ENCODE measurements around the gene ZNF880. TPM values are rescaled to one million over a fixed set of nuclear protein-coding genes. Genes with fewer than 3 reads are reported as not detected.
A peak's percentile ranks its signal among the peaks of the same experiment; 100 is the strongest.
"Not testable (repeated sequence)": the region's sequence is repeated elsewhere in the genome, so short reads cannot be mapped to it uniquely, and the experiment has no call there.

The ZNF880 gene
- polyA plus RNA-seq, 1 of the 3 experiments (the other 2 are of a cell fraction), result 22.6 TPM

GRCh38 chr19:52336791-52337381, 32.8 kb upstream of the ZNF880 start:
- Histone ChIP-seq H2AFZ (ENCODE audit: low read depth) (peak overlapping the region; percentile 99), H3F3A (replicated peaks; ENCODE audit: insufficient read depth) (no peaks in the 10 kb centered on the region), H3K9me2 (no peaks in the 10 kb centered on the region), H3K4me1 (ENCODE audit: control insufficient read depth in 1 of 2, insufficient read depth in 2 of 2, low read depth in 1 of 2, low read length in 1 of 2) (no peaks in the 10 kb centered on the region; a peak in 1 of 4 replicates), H3K27me3 (ENCODE audit: insufficient read depth) (no peaks in the 10 kb centered on the region), H3K9ac (peak overlapping the region; percentile 93), H3K9me3 (peaks cover 6% of the 10 kb centered on the region; the same call in 1 of the 2 replicates), H3K36me3 (replicated peaks in 1 of 2; ENCODE audit: control insufficient read depth in 1 of 2, insufficient read depth in 2 of 2, low read length in 1 of 2) (peaks cover 3 to 4% of the 10 kb centered on the region in 2 experiments), H3K27ac (ENCODE audit: low read depth in 2 of 2, low read length in 1 of 2) (peak overlapping the region; percentile 61 to 72), H4K20me1 (ENCODE audit: insufficient read depth) (no peaks in the 10 kb centered on the region), H3K4me2 (peak overlapping the region; percentile 88), H3K4me3 (ENCODE audit: low read depth in 2 of 2, low read length in 1 of 2) (peak overlapping the region; percentile 92 to 98), H3K79me2 (ENCODE audit: insufficient read depth) (peaks cover 6% of the 10 kb centered on the region; the same call in 1 of the 2 replicates)
- ChIA-PET POLR2A (interaction anchor here (1.2 to 1.4 kb wide), 2 partner anchors 8 to 33 kb away, joined by 3 to 8 read pairs; partner anchors contain the start of gene ZNF880), CTCF (no interaction called here)
- peak; percentile 45 for DNase-seq
- 8% methylated on average over 9 of the region's 9 CpGs for WGBS (ENCODE audit: low lambda C conversion rate)
- peak; percentile 44; the same call in 1 of the 2 replicates for TF ChIP-seq MXI1 (IDR thresholded peaks at IDR 0.05; ENCODE audit: low read depth, low read length)
- no peak for TF ChIP-seq RFX5 (IDR thresholded peaks at IDR 0.05; ENCODE audit: low read length)

- H4K20me1 ChIP-seq (ENCODE audit: insufficient read depth); H3K9ac ChIP-seq; H3K36me3 ChIP-seq (replicated peaks in 1 of 2; ENCODE audit: control insufficient read depth in 1 of 2, insufficient read depth in 2 of 2, low read length in 1 of 2); H3K9me2 ChIP-seq; CTCF ChIA-PET; H3K9me3 ChIP-seq; H3F3A ChIP-seq (replicated peaks; ENCODE audit: insufficient read depth); H3K79me2 ChIP-seq (ENCODE audit: insufficient read depth); DNase-seq; H2AFZ ChIP-seq (ENCODE audit: low read depth); H3K4me1 ChIP-seq (ENCODE audit: control insufficient read depth in 1 of 2, insufficient read depth in 2 of 2, low read depth in 1 of 2, low read length in 1 of 2); H3K27ac ChIP-seq (ENCODE audit: low read depth in 2 of 2, low read length in 1 of 2); H3K4me3 ChIP-seq (ENCODE audit: low read depth in 2 of 2, low read length in 1 of 2); H3K4me2 ChIP-seq; POLR2A ChIA-PET; H3K27me3 ChIP-seq (ENCODE audit: insufficient read depth): not testable (repeated sequence)
- 87% methylated on average over 3 of the region's 3 CpGs for WGBS (ENCODE audit: low lambda C conversion rate)
Measured at GRCh38 chr19:52339022-52339421, 30.7 kb upstream of the ZNF880 start.

GRCh38 chr19:52343548-52343947, 26.2 kb upstream of the ZNF880 start:
- no peaks in the 10 kb centered on the region for H4K20me1 ChIP-seq (ENCODE audit: insufficient read depth)
- TF ChIP-seq SMC3 (IDR thresholded peaks at IDR 0.05; ENCODE audit: low read depth, low read length), result peak; percentile 22; the same call in 1 of the 2 replicates
- TF ChIP-seq CTCF (IDR thresholded peaks at IDR 0.05), result peak; percentile 50
- TF ChIP-seq RAD21 (IDR thresholded peaks at IDR 0.05; ENCODE audit: low read length), result peak; percentile 59
- no peak for TF ChIP-seq RCOR1 (IDR thresholded peaks at IDR 0.05; ENCODE audit: low read length)
- H3K9ac ChIP-seq, result no peak overlapping the region
- ChIA-PET POLR2A (no interaction called here), CTCF (interaction anchor here (0.6 to 1.5 kb wide), 9 partner anchors 16 to 270 kb away, joined by 3 to 4 read pairs (median 3); partner anchors contain the start of gene ZNF880)
- no peaks in the 10 kb centered on the region for H3K79me2 ChIP-seq (ENCODE audit: insufficient read depth)
- no peak overlapping the region for H3K4me2 ChIP-seq
- H3K4me1 ChIP-seq (ENCODE audit: control insufficient read depth in 1 of 2, insufficient read depth in 2 of 2, low read depth in 1 of 2, low read length in 1 of 2), result no peaks in the 10 kb centered on the region
- no peaks in the 10 kb centered on the region for H3K9me2 ChIP-seq
- peaks cover 0 to 9% of the 10 kb centered on the region in 2 experiments for H3K36me3 ChIP-seq (replicated peaks in 1 of 2; ENCODE audit: control insufficient read depth in 1 of 2, insufficient read depth in 2 of 2, low read length in 1 of 2)
- H3K27ac ChIP-seq (ENCODE audit: low read depth in 2 of 2, low read length in 1 of 2), result no peak overlapping the region
- peak; percentile 74 for DNase-seq
- H2AFZ ChIP-seq (ENCODE audit: low read depth), result no peak overlapping the region
- no peaks in the 10 kb centered on the region for H3K9me3 ChIP-seq
- H3F3A ChIP-seq (replicated peaks; ENCODE audit: insufficient read depth), result no peaks in the 10 kb centered on the region
- no peak overlapping the region for H3K4me3 ChIP-seq (ENCODE audit: low read depth in 2 of 2, low read length in 1 of 2)
- WGBS (ENCODE audit: low lambda C conversion rate), result 14% methylated on average over 8 of the region's 8 CpGs
- H3K27me3 ChIP-seq (ENCODE audit: insufficient read depth), result no peaks in the 10 kb centered on the region
